ENCODE data around the gene KRT15.

- TF ChIP-seq CTCF (IDR thresholded peaks at IDR 0.05) (no peak), POLR2A (IDR thresholded peaks at IDR 0.05) (no peak)
These were observed 38.6 kb downstream of the KRT15 start for GRCh38 chr17:41480136-41480535.
